GM12891 (cell line): Measurements from ENCODE around the gene BRSK2.

ENCODE experiments used
- POLR2A ChIP-seq: IDR thresholded peaks from 2 replicates; pipeline ENCODE4 v1.6.1; 2011; ENCODE audit warnings: low read depth, low read length, control low read depth
- POLR2AphosphoS5 ChIP-seq: IDR thresholded peaks from 2 replicates; pipeline ENCODE4 v1.6.1; 2011; ENCODE audit warnings: low read depth, low read length, control low read depth
- SPI1 ChIP-seq: IDR thresholded peaks from 2 replicates; pipeline ENCODE4 v1.6.1; 2011; ENCODE audit warnings: low read depth, low read length, control low read depth
- TAF1 ChIP-seq: IDR thresholded peaks from 2 replicates; pipeline ENCODE4 v1.6.1; 2011; ENCODE audit warnings: low read depth, low read length, control low read depth

- TF ChIP-seq TAF1 (no peak), POLR2A (no peak), POLR2AphosphoS5 (no peak), SPI1 (no peak)
Observed at GRCh38 chr11:1377231-1377780, 12.4 kb upstream of the BRSK2 start.
